PFSK-1 (cell line): ENCODE measurements around the gene CAMTA1.

Experiments used
- FOXP2 ChIP-seq: optimal IDR thresholded peaks from 2 replicates; pipeline ENCODE3; 2011; ENCODE audit warnings: borderline replicate concordance, control low read depth, inconsistent platforms; ENCODE audit not compliant: insufficient read depth; ENCODE audit errors: extremely low read length, extremely low read depth
- POLR2AphosphoS5 ChIP-seq: IDR thresholded peaks from 2 replicates; pipeline ENCODE4 v1.6.1; 2012; ENCODE audit warnings: low read depth, mild to moderate bottlenecking, control low read depth, low read length, moderate library complexity
- REST ChIP-seq, 2 experiments: IDR thresholded peaks; 2 replicates each; pipeline versions ENCODE4 v1.6.1 to v1.8.0; 2011 to 2012; ENCODE audit warnings: low read depth in 2 of 2, low read length in 2 of 2, control low read depth in 1 of 2, inconsistent platforms in 1 of 2, mild to moderate bottlenecking in 1 of 2, moderate library complexity in 1 of 2; ENCODE audit not compliant: insufficient read depth in 1 of 2
- SIN3A ChIP-seq: IDR thresholded peaks from 2 replicates; pipeline ENCODE4 v1.6.1; 2012; ENCODE audit warnings: mild to moderate bottlenecking, low read length, moderate library complexity, borderline replicate concordance; ENCODE audit not compliant: insufficient read depth
- TAF1 ChIP-seq: IDR thresholded peaks from 2 replicates; pipeline ENCODE4 v1.6.1; 2012; ENCODE audit warnings: low read length, control low read depth, borderline replicate concordance; ENCODE audit not compliant: insufficient read depth

Gene CAMTA1

GRCh38 chr1:7561936-7562728, 776.9 kb downstream of the CAMTA1 start:
- TF ChIP-seq POLR2AphosphoS5: no peak
- TF ChIP-seq TAF1: no peak
- no peak for TF ChIP-seq FOXP2
- TF ChIP-seq SIN3A: no peak
- no peak for TF ChIP-seq REST (IDR thresholded peaks at IDR 0.05; ENCODE audit: insufficient read depth in 1 of 2, low read depth in 2 of 2, low read length in 2 of 2)

- TF ChIP-seq TAF1: no peak
- no peak for TF ChIP-seq SIN3A
- TF ChIP-seq REST (IDR thresholded peaks at IDR 0.05; ENCODE audit: insufficient read depth in 1 of 2, low read depth in 2 of 2, low read length in 2 of 2): no peak
- TF ChIP-seq FOXP2: no peak
- TF ChIP-seq POLR2AphosphoS5: no peak
Observed at GRCh38 chr1:7562729-7563605, 777.7 kb downstream of the CAMTA1 start.

- TF ChIP-seq SIN3A (no peak), REST (IDR thresholded peaks at IDR 0.05; ENCODE audit: insufficient read depth in 1 of 2, low read depth in 2 of 2, low read length in 2 of 2) (no peak), TAF1 (no peak), FOXP2 (no peak), POLR2AphosphoS5 (no peak)
Observed at GRCh38 chr1:7564137-7564536, 778.9 kb downstream of the CAMTA1 start.

- TF ChIP-seq TAF1 (no peak), POLR2AphosphoS5 (no peak), REST (IDR thresholded peaks at IDR 0.05; ENCODE audit: insufficient read depth in 1 of 2, low read depth in 2 of 2, low read length in 2 of 2) (no peak), SIN3A (no peak), FOXP2 (no peak)
Observed at GRCh38 chr1:7565099-7565750, 780.0 kb downstream of the CAMTA1 start.
